K562 (cell line): ENCODE measurements around the gene MTREX. TPM values are rescaled to one million over a fixed set of nuclear protein-coding genes. Genes with fewer than 3 reads are reported as not detected.

Experiments used
- JUND ChIP-seq, 2 experiments: IDR thresholded peaks; 2 replicates in 1 of 2; 3 replicates in 1 of 2; pipeline ENCODE4 v1.6.1; 2011; ENCODE audit warnings: borderline replicate concordance in 2 of 2, low read depth in 2 of 2, low read length in 2 of 2, improper control_type of control experiment in 1 of 2, missing biosample characterization in 1 of 2, missing genetic modification characterization in 1 of 2, missing genetic modification reagents in 1 of 2
- NFE2L1 ChIP-seq: fragments of 450-650 bp; IDR thresholded peaks from 2 replicates; pipeline ENCODE4 v1.6.1; 2016; ENCODE audit warnings: missing genetic modification characterization, low read depth, mild to moderate bottlenecking, missing compliant biosample characterization, moderate library complexity, borderline replicate concordance
- PHB2 ChIP-seq: fragments of 450-650 bp; IDR thresholded peaks from 2 replicates; pipeline ENCODE4 v1.6.1; 2017; ENCODE audit warnings: low read depth
- PML ChIP-seq: IDR thresholded peaks from 2 replicates; pipeline ENCODE4 v1.6.1; 2012; ENCODE audit warnings: low read length, inconsistent platforms
- SP2 ChIP-seq: IDR thresholded peaks from 2 replicates; pipeline ENCODE4 v1.6.1; 2011; ENCODE audit warnings: mild to moderate bottlenecking, low read depth, low read length, moderate library complexity; ENCODE audit not compliant: poor library complexity, severe bottlenecking; ENCODE audit errors: extremely low read depth
- ZNF707 ChIP-seq: fragments of 250-450 bp; sonication (Bioruptor Pico); conservative IDR thresholded peaks from 2 replicates; pipeline ENCODE4 v1.8.0; 2022; ENCODE audit warnings: inconsistent platforms, mild to moderate bottlenecking, moderate library complexity
- polyA plus RNA-seq, 8 experiments: library from polyadenylated mRNA; depleted of rRNA in 4 of 8; stranded (reverse) in 5 of 8; unstranded in 3 of 8; fragments of >200 nt; fragmentation: Nextera tagmentation in 2 of 8; fragmentation: Illumina TruSeq in 1 of 8; extraction: Ambion mirVana in 2 of 8; extraction: Trizol in 1 of 8; gene quantifications; 2 replicates each; pipeline versions ENCODE4 v1.2.1 to v1.2.3, GENCODE V29; 2011 to 2014; ENCODE audit warnings: inconsistent platforms in 1 of 8, missing spikeins in 1 of 8
- total RNA-seq, 7 experiments: library from RNA; depleted of rRNA in 6 of 7; stranded (reverse); fragments of >200 nt in 6 of 7; fragmentation: Illumina TruSeq in 2 of 7; extraction: Trizol in 2 of 7; gene quantifications; 2 replicates each; pipeline versions ENCODE4 v1.2.1 to v1.2.3, GENCODE V29; 2011 to 2021; ENCODE audit warnings: low replicate concordance in 1 of 7
- TF ChIP-seq, protein P1 (sequence below), 3 experiments: fragments of 200-800 bp in 1 of 3; fragments of 250-450 bp in 1 of 3; fragments of 450-650 bp in 1 of 3; sonication (Bioruptor Pico) in 1 of 3; sonication (Bioruptor generic) in 1 of 3; formaldehyde crosslinking in 1 of 3; IDR thresholded peaks; 2 replicates each; pipeline versions ENCODE4 v1.6.1 to v1.8.0; 2016 to 2022; ENCODE audit warnings: mild to moderate bottlenecking in 2 of 3, missing genetic modification characterization in 2 of 3, missing compliant biosample characterization in 1 of 3, moderate library complexity in 1 of 3
- TF ChIP-seq, protein P2 (sequence below): fragments of 250-450 bp; sonication (Bioruptor Pico); IDR thresholded peaks from 2 replicates; pipeline ENCODE4 v1.4.0; 2020
- TF ChIP-seq, protein P3 (sequence below), 2 experiments: fragments of 450-650 bp; IDR thresholded peaks; 2 replicates each; pipeline ENCODE4 v1.6.1; 2018; ENCODE audit warnings: mild to moderate bottlenecking in 2 of 2, low read depth in 1 of 2; ENCODE audit not compliant: partially characterized antibody in 2 of 2

Gene MTREX
- total and polyA plus RNA-seq, 9 of the 15 experiments (the other 6 are each of a cell fraction or from before 2014, with no cell fraction given): 52.9 to 193 (median 150) TPM

DNA sequence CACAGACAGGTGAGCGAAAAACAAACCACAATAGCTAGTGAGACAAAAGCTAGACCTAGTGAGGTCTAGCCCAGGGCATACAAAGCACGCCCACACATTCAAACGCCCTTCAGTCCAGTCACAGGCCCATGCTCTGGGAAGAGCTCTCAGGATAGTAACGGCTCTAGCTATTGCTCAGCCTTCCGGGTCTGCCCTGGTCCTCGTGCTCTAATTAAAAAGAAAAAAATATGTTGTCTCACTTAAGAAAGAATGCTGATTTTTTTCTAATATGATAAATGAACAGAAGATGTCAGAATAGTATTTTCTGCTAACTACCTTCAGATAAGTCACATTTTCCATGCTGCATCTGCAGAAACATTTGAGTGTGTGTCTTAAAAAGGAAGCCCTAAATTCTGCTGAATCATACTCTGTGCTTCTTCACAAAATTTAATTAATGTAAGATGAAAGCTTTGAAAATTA, 132.4 kb downstream of the MTREX start (continued):
- TF ChIP-seq, protein P1, sequence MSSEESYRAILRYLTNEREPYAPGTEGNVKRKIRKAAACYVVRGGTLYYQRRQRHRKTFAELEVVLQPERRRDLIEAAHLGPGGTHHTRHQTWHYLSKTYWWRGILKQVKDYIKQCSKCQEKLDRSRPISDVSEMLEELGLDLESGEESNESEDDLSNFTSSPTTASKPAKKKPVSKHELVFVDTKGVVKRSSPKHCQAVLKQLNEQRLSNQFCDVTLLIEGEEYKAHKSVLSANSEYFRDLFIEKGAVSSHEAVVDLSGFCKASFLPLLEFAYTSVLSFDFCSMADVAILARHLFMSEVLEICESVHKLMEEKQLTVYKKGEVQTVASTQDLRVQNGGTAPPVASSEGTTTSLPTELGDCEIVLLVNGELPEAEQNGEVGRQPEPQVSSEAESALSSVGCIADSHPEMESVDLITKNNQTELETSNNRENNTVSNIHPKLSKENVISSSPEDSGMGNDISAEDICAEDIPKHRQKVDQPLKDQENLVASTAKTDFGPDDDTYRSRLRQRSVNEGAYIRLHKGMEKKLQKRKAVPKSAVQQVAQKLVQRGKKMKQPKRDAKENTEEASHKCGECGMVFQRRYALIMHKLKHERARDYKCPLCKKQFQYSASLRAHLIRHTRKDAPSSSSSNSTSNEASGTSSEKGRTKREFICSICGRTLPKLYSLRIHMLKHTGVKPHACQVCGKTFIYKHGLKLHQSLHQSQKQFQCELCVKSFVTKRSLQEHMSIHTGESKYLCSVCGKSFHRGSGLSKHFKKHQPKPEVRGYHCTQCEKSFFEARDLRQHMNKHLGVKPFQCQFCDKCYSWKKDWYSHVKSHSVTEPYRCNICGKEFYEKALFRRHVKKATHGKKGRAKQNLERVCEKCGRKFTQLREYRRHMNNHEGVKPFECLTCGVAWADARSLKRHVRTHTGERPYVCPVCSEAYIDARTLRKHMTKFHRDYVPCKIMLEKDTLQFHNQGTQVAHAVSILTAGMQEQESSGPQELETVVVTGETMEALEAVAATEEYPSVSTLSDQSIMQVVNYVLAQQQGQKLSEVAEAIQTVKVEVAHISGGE (CRISPR knock-in tag; IDR thresholded peaks at IDR 0.05): no peak
- no peak for TF ChIP-seq JUND (IDR thresholded peaks at IDR 0.05; ENCODE audit: borderline replicate concordance, low read depth, low read length)
- peak; percentile 62; the same call in 1 of the 3 replicates for TF ChIP-seq JUND (tag; IDR thresholded peaks at IDR 0.05; ENCODE audit: borderline replicate concordance, low read depth, low read length)
- TF ChIP-seq ZNF707 (CRISPR knock-in tag): no peak
- TF ChIP-seq, protein P2, sequence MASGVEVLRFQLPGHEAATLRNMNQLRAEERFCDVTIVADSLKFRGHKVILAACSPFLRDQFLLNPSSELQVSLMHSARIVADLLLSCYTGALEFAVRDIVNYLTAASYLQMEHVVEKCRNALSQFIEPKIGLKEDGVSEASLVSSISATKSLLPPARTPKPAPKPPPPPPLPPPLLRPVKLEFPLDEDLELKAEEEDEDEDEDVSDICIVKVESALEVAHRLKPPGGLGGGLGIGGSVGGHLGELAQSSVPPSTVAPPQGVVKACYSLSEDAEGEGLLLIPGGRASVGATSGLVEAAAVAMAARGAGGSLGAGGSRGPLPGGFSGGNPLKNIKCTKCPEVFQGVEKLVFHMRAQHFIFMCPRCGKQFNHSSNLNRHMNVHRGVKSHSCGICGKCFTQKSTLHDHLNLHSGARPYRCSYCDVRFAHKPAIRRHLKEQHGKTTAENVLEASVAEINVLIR (CRISPR knock-in tag): no peak
- TF ChIP-seq PHB2: no peak
- no peak for TF ChIP-seq SP2
- no peak for TF ChIP-seq PML
- TF ChIP-seq, protein P3, sequence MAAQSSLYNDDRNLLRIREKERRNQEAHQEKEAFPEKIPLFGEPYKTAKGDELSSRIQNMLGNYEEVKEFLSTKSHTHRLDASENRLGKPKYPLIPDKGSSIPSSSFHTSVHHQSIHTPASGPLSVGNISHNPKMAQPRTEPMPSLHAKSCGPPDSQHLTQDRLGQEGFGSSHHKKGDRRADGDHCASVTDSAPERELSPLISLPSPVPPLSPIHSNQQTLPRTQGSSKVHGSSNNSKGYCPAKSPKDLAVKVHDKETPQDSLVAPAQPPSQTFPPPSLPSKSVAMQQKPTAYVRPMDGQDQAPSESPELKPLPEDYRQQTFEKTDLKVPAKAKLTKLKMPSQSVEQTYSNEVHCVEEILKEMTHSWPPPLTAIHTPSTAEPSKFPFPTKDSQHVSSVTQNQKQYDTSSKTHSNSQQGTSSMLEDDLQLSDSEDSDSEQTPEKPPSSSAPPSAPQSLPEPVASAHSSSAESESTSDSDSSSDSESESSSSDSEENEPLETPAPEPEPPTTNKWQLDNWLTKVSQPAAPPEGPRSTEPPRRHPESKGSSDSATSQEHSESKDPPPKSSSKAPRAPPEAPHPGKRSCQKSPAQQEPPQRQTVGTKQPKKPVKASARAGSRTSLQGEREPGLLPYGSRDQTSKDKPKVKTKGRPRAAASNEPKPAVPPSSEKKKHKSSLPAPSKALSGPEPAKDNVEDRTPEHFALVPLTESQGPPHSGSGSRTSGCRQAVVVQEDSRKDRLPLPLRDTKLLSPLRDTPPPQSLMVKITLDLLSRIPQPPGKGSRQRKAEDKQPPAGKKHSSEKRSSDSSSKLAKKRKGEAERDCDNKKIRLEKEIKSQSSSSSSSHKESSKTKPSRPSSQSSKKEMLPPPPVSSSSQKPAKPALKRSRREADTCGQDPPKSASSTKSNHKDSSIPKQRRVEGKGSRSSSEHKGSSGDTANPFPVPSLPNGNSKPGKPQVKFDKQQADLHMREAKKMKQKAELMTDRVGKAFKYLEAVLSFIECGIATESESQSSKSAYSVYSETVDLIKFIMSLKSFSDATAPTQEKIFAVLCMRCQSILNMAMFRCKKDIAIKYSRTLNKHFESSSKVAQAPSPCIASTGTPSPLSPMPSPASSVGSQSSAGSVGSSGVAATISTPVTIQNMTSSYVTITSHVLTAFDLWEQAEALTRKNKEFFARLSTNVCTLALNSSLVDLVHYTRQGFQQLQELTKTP (IDR thresholded peaks at IDR 0.05; ENCODE audit: low read depth in 1 of 2, partially characterized antibody in 2 of 2): no peak
- peak; percentile 68 for TF ChIP-seq NFE2L1 (tag)
